ENCODE data around the gene NCOR1. TPM values are rescaled to one million over a fixed set of nuclear protein-coding genes. Genes with fewer than 3 reads are reported as not detected.

NCOR1 gene
- total and polyA plus RNA-seq, 8 donors: 36.7 to 123 (median 49.5) TPM

DNA sequence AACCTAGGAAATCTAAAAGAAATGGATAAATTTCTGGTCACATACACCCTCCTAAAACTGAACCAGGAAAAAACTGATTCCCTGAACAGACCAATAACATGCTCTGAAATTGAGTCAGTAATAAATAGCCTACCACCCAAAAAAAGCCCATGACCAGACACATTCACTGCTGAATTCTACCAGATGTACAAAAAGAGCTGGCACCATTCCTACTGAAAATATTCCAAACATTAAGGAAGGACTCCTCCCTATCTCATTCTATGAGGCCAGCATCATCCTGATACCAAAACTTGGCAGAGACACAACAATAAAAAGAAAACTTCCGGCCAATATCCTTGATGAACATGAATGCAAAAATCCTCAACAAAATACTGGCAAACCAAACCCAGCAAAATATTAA, 162.8 kb downstream of the NCOR1 start:
- DNase-seq (no peak), ATAC-seq (no peak), FAIRE-seq (no peak)
- TF ChIP-seq, protein P1, sequence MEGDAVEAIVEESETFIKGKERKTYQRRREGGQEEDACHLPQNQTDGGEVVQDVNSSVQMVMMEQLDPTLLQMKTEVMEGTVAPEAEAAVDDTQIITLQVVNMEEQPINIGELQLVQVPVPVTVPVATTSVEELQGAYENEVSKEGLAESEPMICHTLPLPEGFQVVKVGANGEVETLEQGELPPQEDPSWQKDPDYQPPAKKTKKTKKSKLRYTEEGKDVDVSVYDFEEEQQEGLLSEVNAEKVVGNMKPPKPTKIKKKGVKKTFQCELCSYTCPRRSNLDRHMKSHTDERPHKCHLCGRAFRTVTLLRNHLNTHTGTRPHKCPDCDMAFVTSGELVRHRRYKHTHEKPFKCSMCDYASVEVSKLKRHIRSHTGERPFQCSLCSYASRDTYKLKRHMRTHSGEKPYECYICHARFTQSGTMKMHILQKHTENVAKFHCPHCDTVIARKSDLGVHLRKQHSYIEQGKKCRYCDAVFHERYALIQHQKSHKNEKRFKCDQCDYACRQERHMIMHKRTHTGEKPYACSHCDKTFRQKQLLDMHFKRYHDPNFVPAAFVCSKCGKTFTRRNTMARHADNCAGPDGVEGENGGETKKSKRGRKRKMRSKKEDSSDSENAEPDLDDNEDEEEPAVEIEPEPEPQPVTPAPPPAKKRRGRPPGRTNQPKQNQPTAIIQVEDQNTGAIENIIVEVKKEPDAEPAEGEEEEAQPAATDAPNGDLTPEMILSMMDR (IDR thresholded peaks at IDR 0.05): no peak
- Histone ChIP-seq H3K27ac (no peak overlapping the region), H3K4me1 (peaks cover 0 to 8% (median 5%) of the 10 kb centered on the region in 3 donors), H3K36me3 (peaks cover 7 to 25% (median 12%) of the 10 kb centered on the region in 3 donors), H3K27me3 (no peaks in the 10 kb centered on the region), H3K4me3 (no peak overlapping the region), H3K9me3 (no peaks in the 10 kb centered on the region)
- intact Hi-C loops (cut with DNase I): no loop called here
- 77 to 81% methylated on average over 1 of the region's 1 CpG for WGBS, 2 donors

DNA sequence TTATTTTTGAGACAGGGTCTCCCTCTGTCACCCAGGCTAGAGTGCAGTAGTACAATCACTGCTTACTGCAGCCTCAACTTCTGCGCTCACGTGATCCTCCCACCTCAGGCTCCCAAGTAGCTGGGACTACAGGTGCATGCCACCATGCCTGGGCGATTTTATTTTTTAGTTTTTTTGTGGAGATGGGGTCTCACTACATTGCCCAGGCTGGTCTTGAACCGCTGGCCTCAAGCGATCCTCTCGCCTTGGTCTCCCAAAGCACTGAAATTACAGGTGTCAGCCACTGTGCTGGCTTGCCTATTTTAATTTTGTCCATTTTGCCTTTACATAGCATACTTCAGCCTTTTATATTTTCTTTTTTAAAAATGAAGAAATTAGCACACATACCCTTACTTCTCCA, 164.5 kb downstream of the NCOR1 start:
- no peaks in the 10 kb centered on the region for H3K27me3 ChIP-seq
- H3K27ac ChIP-seq: no peak overlapping the region
- FAIRE-seq (no peak), ATAC-seq (no peak), DNase-seq (no peak)
- intact Hi-C loops (cut with DNase I): no loop called here
- TF ChIP-seq, protein P1 (IDR thresholded peaks at IDR 0.05): no peak
- no peak overlapping the region for H3K4me3 ChIP-seq
- peaks cover 0 to 8% (median 5%) of the 10 kb centered on the region in 3 donors for H3K4me1 ChIP-seq
- WGBS, 2 donors: 97 to 98% methylated on average over 6 of the region's 6 CpGs
- H3K9me3 ChIP-seq: no peaks in the 10 kb centered on the region
- H3K36me3 ChIP-seq: peaks cover 0 to 24% (median 10%) of the 10 kb centered on the region in 3 donors

GRCh38 chr17:16048811-16049449, 166.4 kb downstream of the NCOR1 start:
- ATAC-seq (peak; percentile 32 to 69 (median 66)), FAIRE-seq (no peak), DNase-seq (no peak)
- peaks cover 0 to 31% (median 4%) of the 10 kb centered on the region in 3 donors for H3K36me3 ChIP-seq
- no peaks in the 10 kb centered on the region for H3K27me3 ChIP-seq
- H3K4me3 ChIP-seq: no peak overlapping the region
- whole genome bisulfite sequencing, 2 donors: 55 to 60% methylated on average over 14 of the region's 14 CpGs
- intact Hi-C loops (cut with DNase I): no loop called here
- peak overlapping the region in 2 of 4 donors; percentile 53 to 60 for H3K27ac ChIP-seq
- H3K9me3 ChIP-seq: no peaks in the 10 kb centered on the region
- TF ChIP-seq, protein P1 (IDR thresholded peaks at IDR 0.05): no peak
- H3K4me1 ChIP-seq: peaks cover 0 to 8% (median 5%) of the 10 kb centered on the region in 3 donors

DNA sequence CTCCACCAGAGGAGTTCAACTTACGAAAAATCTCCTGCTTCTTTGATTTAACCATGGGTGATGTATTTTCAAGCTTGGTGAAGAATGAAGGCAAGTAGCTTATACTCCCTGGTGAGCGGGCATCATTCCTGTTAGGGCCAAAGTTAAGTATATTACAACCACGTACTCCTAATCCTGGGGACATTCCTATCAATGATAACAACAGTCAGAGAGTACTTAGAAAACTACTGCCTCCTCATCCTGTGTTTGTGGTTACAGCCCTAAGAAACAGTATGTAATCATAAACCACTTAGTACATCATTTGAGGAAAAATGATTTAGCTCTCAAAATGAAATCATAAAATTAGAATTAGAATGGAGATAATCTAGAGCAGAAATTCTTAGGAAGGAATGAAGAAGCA, 168.4 kb downstream of the NCOR1 start:
- intact Hi-C loops (cut with DNase I): no loop called here

More for the DNA sequence above, 168.4 kb downstream of the NCOR1 start:
- H3K27me3 ChIP-seq: no peaks in the 10 kb centered on the region
- FAIRE-seq: no peak
- WGBS, 2 donors: 94 to 97% methylated on average over 3 of the region's 3 CpGs
- H3K4me3 ChIP-seq: no peak overlapping the region
- H3K27ac ChIP-seq: no peak overlapping the region
- ATAC-seq: no peak
- peaks cover 0 to 8% (median 5%) of the 10 kb centered on the region in 3 donors for H3K4me1 ChIP-seq
- no peaks in the 10 kb centered on the region for H3K9me3 ChIP-seq
- DNase-seq: no peak
- H3K36me3 ChIP-seq: peaks cover 0 to 32% (median 4%) of the 10 kb centered on the region in 3 donors
- TF ChIP-seq, protein P1 (IDR thresholded peaks at IDR 0.05): no peak

Data from pancreas (tissue), 10 donors.